ENCODE data around the gene PCBP3.

DNA sequence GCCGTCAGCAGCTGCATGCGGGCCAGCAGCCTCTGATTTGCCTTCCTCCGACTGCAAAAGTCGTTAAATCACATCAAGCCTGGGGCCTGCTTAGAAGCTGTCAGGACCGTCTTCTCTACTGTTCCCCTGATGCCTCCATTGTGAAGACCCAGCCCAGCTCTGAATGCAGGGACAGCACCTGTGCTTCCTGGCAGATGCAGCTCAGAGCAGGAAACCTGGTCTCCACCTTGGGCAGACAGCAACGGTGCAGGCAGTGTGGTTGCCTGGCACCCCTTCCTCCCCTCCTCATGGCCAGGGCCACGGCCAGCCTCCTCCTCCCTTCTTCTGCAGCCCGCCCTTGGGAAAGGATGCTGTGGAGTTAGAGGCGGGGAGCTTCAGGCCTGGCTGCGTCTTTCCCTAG lies 245.7 kb downstream of the PCBP3 start:
- TF ChIP-seq, protein P1, sequence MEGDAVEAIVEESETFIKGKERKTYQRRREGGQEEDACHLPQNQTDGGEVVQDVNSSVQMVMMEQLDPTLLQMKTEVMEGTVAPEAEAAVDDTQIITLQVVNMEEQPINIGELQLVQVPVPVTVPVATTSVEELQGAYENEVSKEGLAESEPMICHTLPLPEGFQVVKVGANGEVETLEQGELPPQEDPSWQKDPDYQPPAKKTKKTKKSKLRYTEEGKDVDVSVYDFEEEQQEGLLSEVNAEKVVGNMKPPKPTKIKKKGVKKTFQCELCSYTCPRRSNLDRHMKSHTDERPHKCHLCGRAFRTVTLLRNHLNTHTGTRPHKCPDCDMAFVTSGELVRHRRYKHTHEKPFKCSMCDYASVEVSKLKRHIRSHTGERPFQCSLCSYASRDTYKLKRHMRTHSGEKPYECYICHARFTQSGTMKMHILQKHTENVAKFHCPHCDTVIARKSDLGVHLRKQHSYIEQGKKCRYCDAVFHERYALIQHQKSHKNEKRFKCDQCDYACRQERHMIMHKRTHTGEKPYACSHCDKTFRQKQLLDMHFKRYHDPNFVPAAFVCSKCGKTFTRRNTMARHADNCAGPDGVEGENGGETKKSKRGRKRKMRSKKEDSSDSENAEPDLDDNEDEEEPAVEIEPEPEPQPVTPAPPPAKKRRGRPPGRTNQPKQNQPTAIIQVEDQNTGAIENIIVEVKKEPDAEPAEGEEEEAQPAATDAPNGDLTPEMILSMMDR (IDR thresholded peaks at IDR 0.05; ENCODE audit: borderline replicate concordance, extremely low read depth, low read length, poor library complexity, severe bottlenecking) = no peak
- TF ChIP-seq EZH2 (IDR thresholded peaks at IDR 0.05; ENCODE audit: borderline replicate concordance, low read depth, low read length, severe bottlenecking) = no peak
